Mesothelial cell of epicardium (in vitro differentiated cells): ENCODE data around the gene GABRD. TPM values are rescaled to one million over a fixed set of nuclear protein-coding genes. Genes with fewer than 3 reads are reported as not detected.

ENCODE experiments used
- DNase-seq, 2 experiments: peaks; one replicate each; pipeline ENCODE4 v3.0.0; 2021; ENCODE audit warnings: low spot score in 2 of 2; ENCODE audit not compliant: unreplicated experiment in 2 of 2
- H3K27ac Mint-ChIP-seq: 2 replicates; pipeline ENCODE4 v1.8.0; 2021; ENCODE audit warnings: mixed read lengths
- H3K27me3 Mint-ChIP-seq: 2 replicates; pipeline ENCODE4 v1.8.0; 2021; ENCODE audit warnings: low read depth, mixed read lengths
- H3K36me3 Mint-ChIP-seq: 2 replicates; pipeline ENCODE4 v1.8.0; 2021; ENCODE audit warnings: mixed read lengths
- H3K4me1 Mint-ChIP-seq: 2 replicates; pipeline ENCODE4 v1.8.0; 2021; ENCODE audit warnings: mixed read lengths
- H3K4me3 Mint-ChIP-seq: 2 replicates; pipeline ENCODE4 v1.8.0; 2021; ENCODE audit warnings: mild to moderate bottlenecking, moderate library complexity, mixed read lengths
- H3K9me3 Mint-ChIP-seq: 2 replicates; pipeline ENCODE4 v1.8.0; 2021; ENCODE audit warnings: mixed read lengths
- CTCF ChIP-seq: fragments of 200-600 bp; sonication (generic); IDR thresholded peaks from one replicate; pipeline ENCODE4 v1.5.0; 2021; ENCODE audit warnings: antibody characterized with exemption; ENCODE audit not compliant: unreplicated experiment
- total RNA-seq: library from RNA; stranded (reverse); gene quantifications from 3 replicates; pipeline ENCODE4 v1.2.1, GENCODE V29; 2021

The GABRD gene
- total RNA-seq, 1 donor from 2014 or later, result 0.09 TPM

- H3K4me3 Mint-ChIP-seq, result no peak overlapping the region
- no peak overlapping the region for H3K27ac Mint-ChIP-seq
- no peak for TF ChIP-seq CTCF
- peaks cover 21% of the 10 kb centered on the region for H3K9me3 Mint-ChIP-seq
- no peaks in the 10 kb centered on the region for H3K27me3 Mint-ChIP-seq
- H3K4me1 Mint-ChIP-seq, result no peaks in the 10 kb centered on the region
- peaks cover 51% of the 10 kb centered on the region for H3K36me3 Mint-ChIP-seq
- DNase-seq, result no peak
Measured at GRCh38 chr1:2080140-2080539, 61.0 kb downstream of the GABRD start.

Other genes starting within 250 kb of the GABRD start
- 77.7 to 79.9 TPM (median 78.2 TPM) in 3 replicates for gene NADK, start 240.9 kb upstream of the GABRD start, total RNA-seq
- gene GNB1, start 128.3 kb upstream of the GABRD start, total RNA-seq, result 272 to 289 TPM (median 283 TPM) in 3 replicates
- 1.6 to 2.7 TPM (median 1.9 TPM) in 3 replicates for gene CALML6, start 104.1 kb upstream of the GABRD start, total RNA-seq
- 2.1 to 2.8 TPM (median 2.5 TPM) in 3 replicates for gene TMEM52, start 100.1 kb upstream of the GABRD start, total RNA-seq
- gene CFAP74, start 15.6 kb upstream of the GABRD start, total RNA-seq, result 0.16 to 0.42 TPM (median 0.18 TPM) in 3 replicates
- 53.0 to 55.5 TPM (median 54.5 TPM) in 3 replicates for gene PRKCZ, start 31.1 kb downstream of the GABRD start, total RNA-seq
- 92.2 to 100 TPM (median 94.1 TPM) in 3 replicates for gene FAAP20, start 175.4 kb downstream of the GABRD start, total RNA-seq
- 105 to 110 TPM (median 105 TPM) in 3 replicates for gene SKI, start 209.0 kb downstream of the GABRD start, total RNA-seq